ENCODE results near the gene SUPT3H.

SUPT3H gene

GRCh38 chr6:45032426-45032825, 345.3 kb downstream of the SUPT3H start:
- DNase-seq (ENCODE audit: low read depth): no peak
- H3K4me3 ChIP-seq (ENCODE audit: low read depth, low read length): no peak overlapping the region
- no peak for TF ChIP-seq CTCF (IDR thresholded peaks at IDR 0.05; ENCODE audit: control insufficient read depth, extremely low read depth, insufficient read depth)

DNA sequence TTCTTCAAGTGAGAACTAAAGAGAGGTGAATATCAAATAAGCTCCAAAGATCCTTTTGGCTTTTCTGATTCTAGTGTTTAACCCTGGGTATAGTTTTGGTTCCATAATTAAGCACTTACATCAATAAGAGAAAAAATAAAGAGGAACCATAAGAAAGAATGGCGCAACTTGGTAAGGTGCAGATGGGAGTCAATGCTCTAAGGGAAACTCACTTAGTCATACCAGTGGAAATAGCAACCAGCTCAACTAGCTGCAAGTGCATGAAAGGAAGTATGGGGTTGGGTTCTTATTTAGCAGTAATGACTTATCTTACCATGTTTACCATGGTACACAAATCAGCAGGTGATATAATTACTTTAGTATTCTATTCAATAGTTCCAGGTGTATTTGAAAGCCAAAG, 346.1 kb downstream of the SUPT3H start:
- no peak for TF ChIP-seq CTCF (IDR thresholded peaks at IDR 0.05; ENCODE audit: control insufficient read depth, extremely low read depth, insufficient read depth)
- no peak for DNase-seq (ENCODE audit: low read depth)
- H3K4me3 ChIP-seq (ENCODE audit: low read depth, low read length): no peak overlapping the region

DNA sequence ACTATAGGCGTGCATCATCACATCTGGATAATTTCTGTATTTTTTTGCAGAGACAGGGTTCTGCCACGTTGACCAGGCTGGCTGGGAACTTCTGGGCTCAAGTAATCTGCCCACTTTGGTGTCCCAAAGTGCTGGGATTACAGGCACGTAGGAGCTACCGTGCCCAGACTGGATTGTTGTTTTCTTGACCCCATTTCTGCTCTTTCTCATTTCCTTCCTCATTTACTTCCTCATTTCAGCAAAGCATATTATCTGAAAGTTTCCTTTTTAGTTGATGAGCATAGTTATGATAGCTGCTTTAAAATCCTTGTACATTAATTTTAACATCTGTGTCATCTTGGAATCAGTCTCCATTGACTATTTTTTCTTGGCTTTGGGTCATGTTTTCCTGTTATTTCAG, 350.6 kb downstream of the SUPT3H start:
- TF ChIP-seq CTCF (IDR thresholded peaks at IDR 0.05; ENCODE audit: control insufficient read depth, extremely low read depth, insufficient read depth): no peak
- no peak for DNase-seq (ENCODE audit: low read depth)
- no peak overlapping the region for H3K4me3 ChIP-seq (ENCODE audit: low read depth, low read length)

- TF ChIP-seq CTCF (IDR thresholded peaks at IDR 0.05; ENCODE audit: control insufficient read depth, extremely low read depth, insufficient read depth): no peak
- DNase-seq (ENCODE audit: low read depth): no peak
- no peak overlapping the region for H3K4me3 ChIP-seq (ENCODE audit: low read depth, low read length)
Observed at GRCh38 chr6:45026003-45026516, 351.7 kb downstream of the SUPT3H start.

DNA sequence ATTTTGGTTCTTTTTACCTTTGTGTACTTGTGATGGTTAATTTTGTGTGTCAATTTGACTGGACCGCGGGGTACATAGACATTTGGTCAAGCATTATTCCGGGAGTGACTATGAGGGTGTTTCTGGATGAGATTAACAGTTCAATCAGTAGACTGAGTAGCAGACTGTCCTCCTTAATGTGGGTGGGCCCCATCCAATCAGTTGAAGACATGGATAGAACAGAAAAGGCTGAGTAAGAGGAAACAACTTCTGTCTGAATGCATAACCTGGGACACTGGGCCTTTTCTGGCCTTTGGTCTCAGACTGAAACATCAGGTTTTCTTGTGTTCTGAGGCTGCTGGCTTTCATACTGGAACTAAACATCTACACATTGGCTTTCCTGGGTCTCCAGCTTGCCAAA, 353.1 kb downstream of the SUPT3H start:
- H3K4me3 ChIP-seq (ENCODE audit: low read depth, low read length): no peak overlapping the region
- DNase-seq (ENCODE audit: low read depth): no peak
- no peak for TF ChIP-seq CTCF (IDR thresholded peaks at IDR 0.05; ENCODE audit: control insufficient read depth, extremely low read depth, insufficient read depth)

DNA sequence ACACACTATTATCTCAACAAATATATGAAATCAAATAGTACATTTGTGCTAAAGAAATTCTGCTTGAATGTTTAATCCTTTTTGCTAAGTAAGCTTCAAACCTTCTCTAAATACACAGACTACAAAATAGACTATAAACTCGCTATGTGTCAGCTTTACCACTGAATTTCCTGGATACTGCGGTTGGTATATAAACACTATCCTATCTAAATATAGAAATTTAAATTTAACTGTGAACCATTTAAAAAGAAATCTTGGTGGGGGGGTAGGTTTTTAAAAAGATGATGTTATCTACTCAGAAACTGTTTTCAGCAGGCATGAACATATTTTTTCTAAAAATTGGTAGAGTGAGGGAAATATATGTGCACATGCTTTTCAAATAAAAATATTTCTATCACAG, 356.1 kb downstream of the SUPT3H start:
- TF ChIP-seq CTCF (IDR thresholded peaks at IDR 0.05; ENCODE audit: control insufficient read depth, extremely low read depth, insufficient read depth): no peak
- no peak overlapping the region for H3K4me3 ChIP-seq (ENCODE audit: low read depth, low read length)
- no peak for DNase-seq (ENCODE audit: low read depth)

DNA sequence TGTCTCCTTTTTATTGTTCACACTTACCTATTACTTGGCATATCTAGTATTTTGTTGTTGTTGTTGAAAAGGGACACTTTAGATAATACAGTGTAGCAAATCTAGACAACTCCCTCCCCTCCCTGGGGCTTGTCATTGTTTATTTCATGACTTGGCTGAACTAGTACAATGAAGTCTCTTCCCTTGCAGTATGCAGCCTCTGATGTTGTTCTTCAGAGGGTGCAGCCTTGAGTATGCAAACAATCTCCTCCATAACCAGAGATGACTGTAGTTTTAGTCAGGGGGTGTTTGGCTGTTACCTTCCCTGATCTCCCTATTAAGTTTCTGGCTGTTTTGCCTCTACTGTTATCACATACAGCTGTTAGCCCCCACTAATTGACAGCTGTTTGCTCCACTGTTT, 365.0 kb downstream of the SUPT3H start:
- no peak for TF ChIP-seq CTCF (IDR thresholded peaks at IDR 0.05; ENCODE audit: control insufficient read depth, extremely low read depth, insufficient read depth)
- no peak for DNase-seq (ENCODE audit: low read depth)
- no peak overlapping the region for H3K4me3 ChIP-seq (ENCODE audit: low read depth, low read length)
